DMS153 (cell line): ENCODE data around the gene SLC23A1.
A peak's percentile ranks its signal among the peaks of the same experiment; 100 is the strongest.
"Not testable (repeated sequence)": the region's sequence is repeated elsewhere in the genome, so short reads cannot be mapped to it uniquely, and the experiment has no call there.

Experiments
- DNase-seq: peaks from one replicate; lab custom pipeline; 2025; lab: John Stamatoyannopoulos, UW

The SLC23A1 gene

GRCh38 chr5:139369181-139369580 is 13.9 kb downstream of the SLC23A1 start:
- no peak for DNase-seq

GRCh38 chr5:139368613-139369012 is 14.5 kb downstream of the SLC23A1 start:
- no peak for DNase-seq

- DNase-seq: no peak
These were observed 18.6 kb downstream of the SLC23A1 start for GRCh38 chr5:139364466-139364865.

- no peak for DNase-seq
These were observed 19.2 kb downstream of the SLC23A1 start for GRCh38 chr5:139363937-139364336.

GRCh38 chr5:139361835-139362429 is 21.2 kb downstream of the SLC23A1 start:
- DNase-seq: no peak

- no peak for DNase-seq
These were observed 22.7 kb downstream of the SLC23A1 start for GRCh38 chr5:139360384-139360783.

- no peak for DNase-seq
These were observed 25.0 kb downstream of the SLC23A1 start for GRCh38 chr5:139358064-139358463.

GRCh38 chr5:139355900-139356299 is 27.2 kb downstream of the SLC23A1 start:
- not testable (repeated sequence) for DNase-seq

- no peak for DNase-seq
These were observed 28.9 kb downstream of the SLC23A1 start for GRCh38 chr5:139354186-139354585.

GRCh38 chr5:139347863-139348262 is 35.2 kb downstream of the SLC23A1 start:
- not testable (repeated sequence) for DNase-seq

GRCh38 chr5:139345442-139345841 is 37.7 kb downstream of the SLC23A1 start:
- not testable (repeated sequence) for DNase-seq

- no peak for DNase-seq
These were observed 38.9 kb downstream of the SLC23A1 start for GRCh38 chr5:139344177-139344576.

GRCh38 chr5:139343476-139343875 is 39.6 kb downstream of the SLC23A1 start:
- no peak for DNase-seq

- DNase-seq: no peak
These were observed 40.7 kb downstream of the SLC23A1 start for GRCh38 chr5:139342423-139342723.

GRCh38 chr5:139341689-139342422 is 41.2 kb downstream of the SLC23A1 start, which contains the start of gene PAIP2:
TSS of gene PAIP2 (plus strand) at chr5:139341854. CDS start at chr5:139363785, 21,931 bp downstream.
- DNase-seq: peak; percentile 85

GRCh38 chr5:139341187-139341688 is 41.9 kb downstream of the SLC23A1 start:
- DNase-seq: no peak

GRCh38 chr5:139340051-139340450 is 43.0 kb downstream of the SLC23A1 start:
- DNase-seq: no peak

GRCh38 chr5:139335811-139336210 is 47.3 kb downstream of the SLC23A1 start:
- DNase-seq: no peak
